GM19372 (cell line): Measurements from ENCODE around the gene OR51D1.

Experiments used
- ATAC-seq: cut with Tn5 transposase; IDR thresholded peaks from one replicate; pipeline ENCODE4 v1.9.1; 2021; ENCODE audit warnings: mild to moderate bottlenecking, low read depth, moderate library complexity; ENCODE audit not compliant: unreplicated experiment

Gene OR51D1

DNA sequence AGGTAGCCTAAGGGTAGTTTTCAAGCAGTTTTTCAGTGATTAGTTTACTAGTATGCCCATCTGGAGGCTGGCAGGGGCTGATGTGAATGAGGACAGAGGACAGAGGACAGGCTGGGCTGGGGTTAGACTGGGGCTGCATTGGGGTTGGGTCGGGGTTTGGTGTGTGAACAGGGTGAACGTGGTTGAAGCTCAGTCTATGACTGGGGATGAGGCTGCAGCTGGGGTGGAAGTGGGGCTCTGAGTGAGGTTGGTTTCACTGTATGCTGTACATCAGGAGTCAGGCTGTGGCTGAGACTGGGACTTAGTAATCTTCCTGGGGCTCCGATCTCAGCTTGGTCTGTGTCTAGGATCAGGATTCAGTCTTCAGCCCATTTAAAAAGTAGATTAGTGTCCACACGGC, 7.0 kb downstream of the OR51D1 start:
- ATAC-seq: no peak

DNA sequence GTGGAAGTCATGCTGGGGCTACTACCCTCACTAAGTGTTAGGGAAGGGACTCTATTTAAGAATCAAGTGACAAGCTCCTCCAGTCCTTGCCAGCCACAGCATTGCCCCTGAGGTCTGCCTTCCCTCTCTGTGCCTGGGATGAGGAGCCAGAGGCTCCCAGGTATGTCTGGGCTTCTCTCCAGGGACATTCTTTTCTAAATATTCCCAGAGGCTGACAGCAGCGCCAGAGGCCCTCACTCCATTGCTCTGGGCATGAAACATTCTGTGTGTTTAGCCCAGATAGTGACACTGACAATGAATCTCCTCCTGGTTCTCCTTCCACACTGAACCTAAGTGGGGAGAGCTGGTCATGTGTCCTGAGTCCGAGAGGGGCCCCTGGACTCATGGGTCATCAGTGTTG, 8.7 kb downstream of the OR51D1 start:
- no peak for ATAC-seq

DNA sequence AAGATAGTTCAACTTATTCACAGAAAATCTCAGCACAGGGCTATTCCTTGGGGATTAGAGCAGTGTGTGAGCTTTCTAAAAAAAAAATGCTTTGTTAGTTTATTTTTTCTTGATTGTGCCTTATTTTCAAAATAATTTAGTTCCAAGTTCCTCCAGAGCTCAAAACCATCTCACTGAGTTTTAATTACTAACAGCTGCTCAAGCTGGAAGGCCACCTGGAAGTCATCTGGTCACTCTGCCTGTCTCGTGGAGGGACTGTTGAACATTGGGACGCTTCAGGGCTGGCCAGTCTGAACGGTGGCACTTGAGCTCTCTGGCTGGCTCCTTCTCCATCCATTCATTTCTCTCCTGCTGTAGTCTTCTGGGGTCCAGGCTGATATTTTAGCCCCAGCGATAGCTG, 10.5 kb downstream of the OR51D1 start:
- ATAC-seq: no peak

DNA sequence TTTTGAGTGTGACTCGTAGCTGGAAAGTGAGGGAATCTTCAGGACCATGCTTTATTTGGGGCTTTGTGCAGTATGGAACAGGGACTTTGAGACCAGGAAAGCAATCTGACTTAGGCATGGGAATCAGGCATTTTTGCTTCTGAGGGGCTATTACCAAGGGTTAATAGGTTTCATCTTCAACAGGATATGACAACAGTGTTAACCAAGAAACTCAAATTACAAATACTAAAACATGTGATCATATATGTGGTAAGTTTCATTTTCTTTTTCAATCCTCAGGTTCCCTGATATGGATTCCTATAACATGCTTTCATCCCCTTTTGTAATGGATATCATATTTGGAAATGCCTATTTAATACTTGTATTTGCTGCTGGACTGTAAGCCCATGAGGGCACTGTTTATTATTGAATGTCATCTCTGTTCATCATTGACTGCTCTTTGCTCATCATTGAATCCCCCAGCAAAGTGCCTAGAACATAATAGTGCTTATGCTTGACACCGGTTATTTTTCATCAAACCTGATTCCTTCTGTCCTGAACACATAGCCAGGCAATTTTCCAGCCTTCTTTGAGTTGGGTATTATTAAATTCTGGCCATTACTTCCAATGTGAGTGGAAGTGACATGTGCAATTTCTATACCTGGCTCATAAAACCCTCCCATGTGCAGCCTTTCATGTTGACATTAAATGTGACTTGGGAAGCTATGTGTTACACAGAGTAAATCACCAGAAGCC, 17.5 kb downstream of the OR51D1 start:
- ATAC-seq: no peak

DNA sequence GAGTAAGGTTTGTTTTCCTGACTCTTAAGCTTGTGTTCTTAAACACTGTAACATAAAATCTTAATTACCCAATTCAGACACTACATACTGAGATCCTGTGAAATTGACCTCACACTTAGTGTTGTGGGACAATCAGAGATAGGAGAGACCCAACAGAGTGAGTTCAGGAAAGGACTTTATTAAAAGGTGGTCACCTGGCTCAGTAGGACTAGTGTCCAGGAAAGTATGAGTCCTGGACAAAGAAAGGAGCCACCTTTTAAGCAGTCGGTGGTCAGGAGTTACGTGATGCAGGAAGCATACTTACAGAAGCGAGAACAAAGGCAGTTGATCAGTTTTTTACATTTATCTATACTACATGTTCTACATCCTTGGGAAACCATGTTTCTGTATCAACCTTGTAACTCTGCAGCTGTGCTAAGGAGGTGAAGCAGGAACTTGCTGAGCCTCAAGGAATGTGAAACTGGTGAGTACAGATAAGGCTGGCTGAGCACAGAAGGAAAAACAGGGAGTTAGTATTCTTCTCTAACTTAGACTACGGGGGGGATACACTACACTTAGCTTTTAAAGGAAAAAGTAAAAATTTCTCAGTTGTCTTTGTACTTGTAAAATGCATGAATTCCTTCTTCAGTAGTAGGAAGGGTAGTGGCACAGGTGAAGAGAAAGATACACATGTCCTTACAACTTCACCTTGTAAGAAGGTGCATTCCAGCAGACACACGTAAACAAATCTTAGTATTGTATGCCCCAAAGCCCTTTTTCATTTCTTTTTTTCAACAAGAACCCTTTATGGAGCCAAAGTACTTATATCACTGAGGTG, 21.6 kb downstream of the OR51D1 start:
- no peak for ATAC-seq

DNA sequence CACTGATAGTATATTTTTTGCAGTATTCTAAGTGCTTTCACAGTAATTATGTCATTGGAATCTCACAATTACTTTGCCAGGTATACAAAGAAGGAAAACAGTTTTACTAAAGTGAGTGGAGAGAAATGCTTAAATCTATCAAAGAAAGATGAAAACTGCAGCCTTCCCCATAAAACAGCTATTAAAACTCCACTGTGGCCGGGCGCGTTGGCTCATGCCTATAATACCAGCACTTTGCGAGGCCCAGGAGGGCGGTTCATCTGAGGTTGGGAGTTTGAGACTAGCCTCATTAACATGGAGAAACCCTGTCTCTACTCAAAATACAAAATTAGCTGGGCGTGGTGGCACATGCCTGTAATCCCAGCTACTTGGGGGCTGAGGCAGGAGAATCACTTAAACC, 25.6 kb downstream of the OR51D1 start:
- ATAC-seq: no peak

DNA sequence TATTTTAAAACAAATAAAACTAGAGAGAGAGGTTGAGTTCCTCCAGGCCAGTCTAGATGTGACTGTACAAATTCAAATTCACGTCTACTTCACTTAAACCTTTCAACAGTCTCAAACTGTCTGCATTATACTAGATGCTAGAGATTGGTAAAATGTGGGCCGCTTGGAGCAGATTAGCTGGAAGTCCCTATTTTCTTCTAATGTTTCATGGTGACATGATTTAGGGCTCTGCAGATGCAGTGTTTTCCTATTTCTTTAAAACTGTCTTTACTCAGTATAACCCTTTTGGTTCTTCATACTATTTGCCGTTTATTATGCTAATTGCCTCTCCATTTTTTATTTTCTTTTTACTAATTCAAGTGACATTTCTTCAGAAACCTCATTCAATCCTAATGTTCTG, 26.9 kb downstream of the OR51D1 start:
- ATAC-seq: no peak

DNA sequence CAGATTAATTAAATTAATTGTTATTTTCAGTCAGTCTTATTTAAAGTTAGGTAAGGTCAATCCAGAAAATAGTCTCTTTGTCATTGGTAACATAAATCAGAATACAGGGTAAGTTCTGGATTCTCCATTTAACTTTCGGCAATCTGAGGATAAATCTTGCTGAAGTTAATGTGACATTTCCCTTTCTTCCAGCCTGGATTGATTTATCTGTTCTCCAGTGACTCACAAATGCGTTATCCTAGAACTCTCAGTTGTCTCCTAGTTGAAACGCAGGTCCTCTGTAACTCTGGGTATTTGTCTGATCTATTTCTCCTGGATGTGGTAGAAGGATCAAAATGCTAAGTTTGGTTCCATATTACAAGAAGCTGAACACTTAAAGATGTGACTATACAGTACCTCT, 27.5 kb downstream of the OR51D1 start:
- no peak for ATAC-seq

DNA sequence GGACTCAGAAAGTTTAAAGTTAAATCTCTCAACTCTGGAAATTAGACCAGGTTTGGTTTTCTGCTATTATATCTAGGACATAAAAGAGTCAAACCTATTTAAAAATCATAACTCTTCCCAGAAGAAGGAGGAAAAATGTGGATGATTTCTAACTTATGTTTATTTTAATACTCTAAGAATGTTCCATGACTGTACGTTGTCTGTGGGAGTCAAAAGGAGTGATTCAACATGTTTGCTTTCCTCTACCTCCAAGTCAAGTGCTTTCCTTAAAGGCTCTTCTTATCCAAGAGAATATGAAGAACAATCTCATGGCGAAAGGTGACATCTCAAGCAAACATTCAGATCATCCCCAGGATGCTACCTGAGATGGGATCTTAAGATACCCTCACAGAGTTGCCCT, 28.1 kb downstream of the OR51D1 start:
- no peak for ATAC-seq

DNA sequence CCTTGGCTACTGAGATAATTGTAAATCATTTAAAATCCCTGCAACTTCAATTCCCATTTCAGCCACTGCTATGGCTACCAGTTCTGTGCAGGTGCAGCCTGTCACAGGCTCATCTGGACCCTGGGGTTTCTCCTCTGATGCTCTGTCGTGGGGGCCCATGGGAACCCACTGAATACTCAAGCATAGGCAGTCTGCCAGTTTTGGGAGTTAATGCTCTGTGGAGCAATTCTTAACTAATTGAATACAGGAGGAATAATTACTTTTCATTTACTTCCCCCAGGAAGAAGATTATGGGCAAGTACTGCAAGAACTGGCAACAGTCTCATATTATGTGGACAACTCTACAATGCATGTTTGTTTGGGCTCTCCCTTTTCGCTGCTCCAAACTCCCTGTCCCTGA, 34.5 kb downstream of the OR51D1 start:
- ATAC-seq: no peak

DNA sequence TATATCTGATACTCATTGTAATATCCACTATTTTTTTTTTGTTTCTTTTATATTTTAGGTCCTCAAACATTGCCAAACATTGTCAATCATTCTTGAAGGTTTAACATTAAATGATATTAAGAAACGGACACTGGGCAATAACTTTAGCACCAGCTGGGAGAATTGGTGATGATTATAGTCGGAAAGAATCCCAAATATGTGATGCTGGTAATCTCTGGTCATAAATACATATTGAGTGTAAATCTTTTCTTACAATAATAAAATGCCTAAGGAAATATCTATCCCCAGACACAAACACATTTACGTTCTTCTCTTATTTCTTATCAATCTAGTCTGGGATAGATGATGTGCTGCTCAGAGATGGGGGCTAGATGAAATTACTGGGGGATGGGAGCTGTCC, 35.2 kb downstream of the OR51D1 start:
- no peak for ATAC-seq

DNA sequence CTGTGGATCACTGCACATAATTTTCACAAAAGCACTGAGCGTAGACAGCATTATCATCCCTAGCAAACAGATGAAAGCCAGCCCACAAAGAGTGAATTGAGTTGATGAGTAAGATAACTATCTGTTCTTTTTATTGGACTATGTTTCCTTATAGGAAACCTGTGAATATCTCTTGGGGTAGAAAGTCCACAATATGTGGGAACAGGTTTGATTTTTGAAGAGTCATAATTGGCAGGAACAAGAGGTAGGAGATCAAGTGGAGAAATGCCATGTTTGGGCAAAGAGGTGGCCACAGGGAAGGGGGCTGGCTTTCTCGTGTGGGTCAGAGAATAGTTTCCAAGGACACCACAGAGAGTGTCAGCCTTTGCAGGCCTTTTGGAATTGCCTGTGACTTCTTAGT, 36.5 kb downstream of the OR51D1 start:
- no peak for ATAC-seq

DNA sequence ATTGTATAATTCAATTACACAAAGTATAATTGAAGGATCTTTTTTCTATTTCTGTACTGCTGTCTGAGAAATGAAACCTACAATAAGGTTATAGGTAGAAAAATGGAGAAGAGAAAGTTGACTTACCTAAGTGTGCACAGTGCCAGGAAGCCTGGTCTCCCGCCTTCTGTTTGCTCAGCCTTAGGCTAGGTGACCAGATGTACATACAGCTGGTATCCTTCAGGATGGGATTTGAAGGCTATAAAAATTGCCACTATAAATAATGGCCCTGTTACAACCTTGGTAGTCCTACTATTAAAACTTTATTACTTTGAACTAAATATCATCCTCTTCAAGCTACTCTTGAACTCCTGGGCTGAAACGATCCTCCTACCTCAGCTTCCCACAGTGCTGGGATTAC, 40.7 kb downstream of the OR51D1 start:
- ATAC-seq: no peak

DNA sequence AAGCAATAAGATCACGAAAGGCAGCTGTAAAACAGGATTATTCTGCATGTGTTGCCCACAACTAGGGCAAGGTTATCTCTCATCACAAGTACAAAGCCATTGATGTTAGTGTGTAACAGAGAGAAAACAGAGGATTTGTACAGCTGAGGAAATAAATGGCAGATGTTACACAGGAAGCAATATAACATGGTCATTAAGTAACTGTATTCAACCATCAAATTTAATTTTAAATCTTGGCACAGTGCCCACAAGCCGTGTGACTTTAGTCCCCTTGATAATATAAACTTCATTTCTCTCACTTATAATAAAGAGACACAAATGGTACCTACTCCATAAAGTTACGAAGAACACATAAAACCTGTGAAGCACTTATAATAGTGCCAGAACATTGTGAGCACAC, 43.1 kb downstream of the OR51D1 start:
- no peak for ATAC-seq

DNA sequence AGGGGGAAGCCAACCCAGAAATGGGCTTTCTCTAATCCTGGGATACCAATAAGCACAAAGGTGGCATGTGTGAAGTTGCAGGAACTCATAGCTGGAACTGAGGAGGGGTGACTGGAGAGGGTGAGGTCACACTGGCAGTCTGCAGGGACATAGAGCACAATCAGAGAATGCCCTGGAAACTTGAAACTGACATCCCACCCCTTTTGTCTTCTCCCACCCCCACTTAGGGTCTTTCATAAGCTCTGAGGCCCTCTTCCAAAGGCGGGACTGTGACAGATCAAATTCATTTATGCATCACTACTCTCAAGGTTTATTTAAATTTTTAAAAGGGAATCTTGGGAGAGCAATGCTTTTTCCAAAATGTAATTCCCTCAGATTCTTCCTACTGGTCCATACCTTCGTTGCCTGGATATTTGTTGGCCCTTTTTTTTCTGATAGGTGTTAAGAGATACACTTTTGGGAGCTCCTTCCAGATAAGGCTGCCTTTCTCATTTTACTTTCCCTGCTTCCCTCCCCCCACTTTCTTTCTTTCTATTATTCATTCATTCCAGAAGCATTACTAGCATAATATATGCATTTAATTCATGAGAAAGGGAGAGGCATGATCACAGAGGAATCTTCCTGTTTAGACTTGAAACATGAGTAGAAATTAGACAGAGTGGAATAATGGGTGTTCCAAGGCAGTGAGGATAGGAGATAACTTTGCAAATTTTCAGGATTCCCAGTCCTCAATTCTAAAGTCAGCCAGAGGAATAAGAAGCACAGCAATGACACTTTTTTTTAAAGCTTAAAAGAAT, 45.5 kb downstream of the OR51D1 start:
- ATAC-seq: no peak

DNA sequence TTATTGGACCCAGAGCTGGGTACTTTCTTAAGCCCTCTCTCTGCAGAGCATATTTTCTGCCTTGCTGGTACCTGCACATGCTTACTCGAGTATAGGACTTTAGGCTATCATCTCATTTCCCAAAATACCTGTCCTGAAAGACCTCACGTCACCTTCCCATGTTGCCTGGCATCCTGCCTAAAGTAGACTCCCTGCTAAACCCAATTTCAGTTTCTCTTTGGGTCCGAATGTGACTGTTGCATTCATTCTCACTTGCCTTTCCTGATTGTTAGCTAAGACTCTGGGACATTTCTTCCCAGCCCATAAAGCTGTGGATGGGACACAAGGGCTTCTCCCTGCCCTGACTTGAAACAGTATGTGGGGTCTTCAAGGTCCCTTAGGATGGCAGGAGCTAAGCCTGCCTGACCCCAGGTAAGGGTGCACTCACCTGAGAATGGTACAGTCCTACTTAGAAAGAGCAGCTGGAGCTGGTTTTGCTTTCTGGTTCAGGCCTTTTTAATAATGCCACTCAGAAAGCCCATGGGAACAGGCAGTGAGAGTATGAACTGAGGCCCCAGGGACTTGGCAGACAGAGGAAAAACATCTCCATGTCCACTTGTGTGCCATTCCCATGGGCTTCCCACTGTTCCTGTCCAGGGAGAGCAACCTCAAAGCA, 47.5 kb downstream of the OR51D1 start:
- no peak for ATAC-seq
